AG10803 (cell line): ENCODE measurements around the gene WDR90.

Experiments
- DNase-seq: peaks from one replicate; pipeline ENCODE4 v3.0.0; 2010; ENCODE audit warnings: low read depth
- H3K4me3 ChIP-seq: 2 replicates; pipeline ENCODE4 v1.5.1; 2011; ENCODE audit warnings: mild to moderate bottlenecking, low read length, control low read depth
- CTCF ChIP-seq: conservative IDR thresholded peaks from 2 replicates; pipeline ENCODE4 v1.5.1; 2011; ENCODE audit warnings: mild to moderate bottlenecking, low read length, control low read depth, inconsistent platforms

The WDR90 gene

GRCh38 chr16:631808-632358 is 17.3 kb upstream of the WDR90 start:
- H3K4me3 ChIP-seq = no peak overlapping the region
- TF ChIP-seq CTCF = no peak
- no peak for DNase-seq

GRCh38 chr16:632486-633335 is 16.5 kb upstream of the WDR90 start:
- DNase-seq = no peak
- no peak overlapping the region for H3K4me3 ChIP-seq
- TF ChIP-seq CTCF = no peak

- no peak for DNase-seq
- H3K4me3 ChIP-seq = no peak overlapping the region
- TF ChIP-seq CTCF = no peak
Observed at GRCh38 chr16:633336-634050, 15.7 kb upstream of the WDR90 start.

- H3K4me3 ChIP-seq = no peak overlapping the region
- no peak for DNase-seq
- TF ChIP-seq CTCF = no peak
Observed at GRCh38 chr16:634051-634670, 15.0 kb upstream of the WDR90 start.

GRCh38 chr16:634996-635395 is 14.2 kb upstream of the WDR90 start:
- no peak for TF ChIP-seq CTCF
- peak overlapping the region; percentile 85 for H3K4me3 ChIP-seq
- no peak for DNase-seq

GRCh38 chr16:635573-636205 is 13.5 kb upstream of the WDR90 start:
- no peak for TF ChIP-seq CTCF
- no peak for DNase-seq
- H3K4me3 ChIP-seq = peak overlapping the region; percentile 85
